GM12878 (cell line): ENCODE results near the gene AOPEP. TPM values are rescaled to one million over a fixed set of nuclear protein-coding genes. Genes with fewer than 3 reads are reported as not detected.

Experiments
- ATAC-seq: fragments of 200-7000 bp; cut with Tn5 transposase; 3 replicates; pipeline ENCODE4 v1.9.1; 2020; ENCODE audit warnings: mild to moderate bottlenecking, moderate library complexity
- BruUV-seq: library from RNA; stranded (reverse); fragments of 400-500 nt; replicated peaks from 2 replicates; lab custom pipeline; 2021; lab: Mats Ljungman, UMichigan
- CTCF ChIA-PET: fragments of 300-600 bp; sonication (Branson Sonifier 250); formaldehyde crosslinking; extraction: SDS; loops from one replicate; lab custom pipeline; 2021; ENCODE audit warnings: inconsistent platforms; lab: Yijun Ruan, JAX
- POLR2A ChIA-PET: fragments of 350-600 bp; formaldehyde crosslinking; extraction: SDS; loops from one replicate; lab custom pipeline; 2021; ENCODE audit warnings: inconsistent platforms; lab: Charles Lee
- RAD21 ChIA-PET: fragments of 300-600 bp; sonication (Branson Sonifier 250); formaldehyde crosslinking; loops from one replicate; lab custom pipeline; 2023; ENCODE audit warnings: antibody characterized with exemption; ENCODE audit not compliant: unreplicated experiment; lab: Charles Lee
- SMC1A ChIA-PET: fragments of 300-600 bp; sonication (Branson Sonifier 250); formaldehyde crosslinking; loops from one replicate; lab custom pipeline; 2023; ENCODE audit not compliant: unreplicated experiment, uncharacterized antibody; lab: Charles Lee
- DNase-seq: peaks from one replicate; pipeline ENCODE4 v3.0.0-alpha.2; 2011; ENCODE audit warnings: low read depth, low spot score
- FAIRE-seq: peaks from 3 replicates; lab custom pipeline; 2011; peaks lifted over from hg19 to GRCh38; lab: Jason Lieb, UNC
- H2AFZ ChIP-seq: 2 replicates; pipeline ENCODE4 v1.6.0; 2011; ENCODE audit warnings: low read depth, low read length, control low read depth; ENCODE audit not compliant: control insufficient read depth
- H3K27ac ChIP-seq: 2 replicates; pipeline ENCODE4 v1.5.1; 2011; ENCODE audit warnings: control low read depth; ENCODE audit not compliant: control insufficient read depth, insufficient read depth
- H3K27me3 ChIP-seq, 2 experiments: replicated peaks in 1 of 2; 2 replicates each; pipeline versions ENCODE4 v1.6.0 to v1.6.1; 2011; ENCODE audit warnings: low read length in 1 of 2; ENCODE audit not compliant: control insufficient read depth in 2 of 2, insufficient read depth in 2 of 2
- H3K36me3 ChIP-seq, 2 experiments: 2 replicates each; pipeline ENCODE4 v1.5.1; 2011; ENCODE audit warnings: low read length in 1 of 2; ENCODE audit not compliant: control insufficient read depth in 2 of 2, insufficient read depth in 2 of 2
- H3K4me1 ChIP-seq: 2 replicates; pipeline ENCODE4 v1.6.1; 2011; ENCODE audit warnings: mild to moderate bottlenecking, low read length, moderate library complexity, mixed read lengths; ENCODE audit not compliant: control insufficient read depth, insufficient read depth
- H3K4me2 ChIP-seq: 2 replicates; pipeline ENCODE4 v1.6.0; 2011; ENCODE audit warnings: control low read depth; ENCODE audit not compliant: control insufficient read depth, insufficient read depth
- H3K4me3 ChIP-seq: fragments of 200-600 bp; sonication (generic); 2 replicates; pipeline ENCODE4 v1.5.1; 2016
- H3K79me2 ChIP-seq: 2 replicates; pipeline ENCODE4 v1.6.0; 2011; ENCODE audit warnings: low read length; ENCODE audit not compliant: control insufficient read depth, insufficient read depth
- H3K9ac ChIP-seq: 2 replicates; pipeline ENCODE4 v1.8.0; 2011; ENCODE audit warnings: low read length, control low read depth, mixed read lengths; ENCODE audit not compliant: control insufficient read depth, insufficient read depth
- H3K9me3 ChIP-seq: replicated peaks from 3 replicates; pipeline ENCODE4 v1.5.1; 2011; ENCODE audit warnings: mild to moderate bottlenecking, low read length; ENCODE audit not compliant: control insufficient read depth, insufficient read depth
- H4K20me1 ChIP-seq: 2 replicates; pipeline ENCODE4 v1.6.0; 2011; ENCODE audit not compliant: control insufficient read depth, insufficient read depth
- CBFB ChIP-seq: IDR thresholded peaks from 2 replicates; pipeline ENCODE4 v1.6.1; 2016; ENCODE audit warnings: antibody characterized with exemption, low read depth
- CREM ChIP-seq: IDR thresholded peaks from 2 replicates; pipeline ENCODE4 v1.6.1; 2014; ENCODE audit warnings: antibody characterized with exemption, low read depth
- ESRRA ChIP-seq: IDR thresholded peaks from 2 replicates; pipeline ENCODE4 v1.6.1; 2012; ENCODE audit warnings: mild to moderate bottlenecking, low read length, improper control_type of control experiment
- HDGF ChIP-seq: fragments of 450-650 bp; IDR thresholded peaks from 2 replicates; pipeline ENCODE4 v1.6.1; 2016; ENCODE audit warnings: antibody characterized with exemption
- MLLT1 ChIP-seq: fragments of 450-650 bp; IDR thresholded peaks from 2 replicates; pipeline ENCODE4 v1.6.1; 2016; ENCODE audit warnings: mild to moderate bottlenecking
- NBN ChIP-seq: fragments of 450-650 bp; IDR thresholded peaks from 2 replicates; pipeline ENCODE4 v1.6.1; 2016
- NFXL1 ChIP-seq: fragments of 450-650 bp; IDR thresholded peaks from 2 replicates; pipeline ENCODE4 v1.6.1; 2017; ENCODE audit warnings: antibody characterized with exemption, mild to moderate bottlenecking, borderline replicate concordance
- RAD51 ChIP-seq: fragments of 450-650 bp; IDR thresholded peaks from 2 replicates; pipeline ENCODE4 v1.6.1; 2016; ENCODE audit warnings: moderate library complexity, mild to moderate bottlenecking, inconsistent platforms
- RELA ChIP-seq: fragments of 450-650 bp; IDR thresholded peaks from 2 replicates; pipeline ENCODE4 v1.8.0; 2014; ENCODE audit warnings: borderline replicate concordance; ENCODE audit not compliant: partially characterized antibody
- SMARCA5 ChIP-seq: fragments of 450-650 bp; IDR thresholded peaks from 2 replicates; pipeline ENCODE4 v1.6.1; 2017; ENCODE audit warnings: mild to moderate bottlenecking
- SMC3 ChIP-seq: IDR thresholded peaks from 2 replicates; pipeline ENCODE4 v1.6.1; 2011; ENCODE audit warnings: low read length, improper control_type of control experiment, borderline replicate concordance
- STAT3 ChIP-seq: IDR thresholded peaks from 2 replicates; pipeline ENCODE4 v1.6.1; 2011; ENCODE audit warnings: low read depth, low read length, improper control_type of control experiment
- SUZ12 ChIP-seq: fragments of 200-600 bp; sonication (generic); IDR thresholded peaks from one replicate; pipeline ENCODE4 v1.6.1; 2018; ENCODE audit warnings: antibody characterized with exemption, mild to moderate bottlenecking; ENCODE audit not compliant: unreplicated experiment
- WRNIP1 ChIP-seq: IDR thresholded peaks from 2 replicates; pipeline ENCODE4 v1.6.1; 2011; ENCODE audit warnings: low read depth, low read length, improper control_type of control experiment, borderline replicate concordance
- ZNF274 ChIP-seq: IDR thresholded peaks from one replicate; pipeline ENCODE4 v1.8.0; 2011; ENCODE audit not compliant: insufficient read length, insufficient read depth
- WGBS: methylation state at CpG from one replicate; pipeline ENCODE4 v1.1.6; 2016; ENCODE audit warnings: low lambda C conversion rate; ENCODE audit not compliant: insufficient replicate concordance, insufficient coverage; ENCODE audit errors: missing lambda C conversion rate; 5-methylcytosine and 5-hydroxymethylcytosine counted together
- in situ Hi-C: fragments of 300-500 bp; cut with MboI; formaldehyde crosslinking; loops from 9 replicates; pipeline ENCODE4 v1.14.3; 2018; ENCODE audit warnings: mixed read lengths
- intact Hi-C: fragments of 100-400 bp; cut with micrococcal nuclease; formaldehyde crosslinking; loops from one replicate; pipeline ENCODE4 v1.14.2; 2022; ENCODE audit not compliant: unreplicated experiment
- polyA plus RNA-seq, 11 experiments: library from polyadenylated mRNA; depleted of rRNA in 4 of 11; unstranded in 6 of 11; stranded (reverse) in 5 of 11; fragments of >200 nt; fragmentation: Nextera tagmentation in 4 of 11; fragmentation: Illumina TruSeq in 1 of 11; extraction: Ambion mirVana in 4 of 11; extraction: Trizol in 1 of 11; gene quantifications; 1 replicate in 1 of 11; 2 replicates in 10 of 11; pipeline versions ENCODE4 v1.2.1 to v1.2.3, GENCODE V29; 2011 to 2016; ENCODE audit warnings: inconsistent platforms in 2 of 11, missing spikeins in 2 of 11, low read depth in 1 of 11
- total RNA-seq, 4 experiments: library from RNA; depleted of rRNA in 3 of 4; stranded (reverse); fragments of >200 nt in 3 of 4; fragmentation: Illumina TruSeq in 1 of 4; extraction: Trizol in 1 of 4; gene quantifications; 2 replicates each; pipeline versions ENCODE4 v1.2.1 to v1.2.3, GENCODE V29; 2013 to 2021
- TF ChIP-seq, protein P1 (sequence below): fragments of 150-350 bp; IDR thresholded peaks from 2 replicates; pipeline ENCODE4 v1.6.1; 2016; ENCODE audit warnings: low read depth, low read length
- TF ChIP-seq, protein P2 (sequence below): fragments of 450-650 bp; IDR thresholded peaks from 2 replicates; pipeline ENCODE4 v1.6.1; 2018; ENCODE audit warnings: borderline replicate concordance, mild to moderate bottlenecking; ENCODE audit not compliant: partially characterized antibody
- TF ChIP-seq, protein P3 (sequence below): IDR thresholded peaks from 2 replicates; pipeline ENCODE4 v1.6.1; 2011; ENCODE audit warnings: low read depth, low read length, improper control_type of control experiment, borderline replicate concordance

The AOPEP gene
- total and polyA plus RNA-seq, 10 of the 15 experiments (the other 5 are each of a cell fraction or from before 2014, with no cell fraction given) = 2.3 to 16.9 (median 10.1) TPM

DNA sequence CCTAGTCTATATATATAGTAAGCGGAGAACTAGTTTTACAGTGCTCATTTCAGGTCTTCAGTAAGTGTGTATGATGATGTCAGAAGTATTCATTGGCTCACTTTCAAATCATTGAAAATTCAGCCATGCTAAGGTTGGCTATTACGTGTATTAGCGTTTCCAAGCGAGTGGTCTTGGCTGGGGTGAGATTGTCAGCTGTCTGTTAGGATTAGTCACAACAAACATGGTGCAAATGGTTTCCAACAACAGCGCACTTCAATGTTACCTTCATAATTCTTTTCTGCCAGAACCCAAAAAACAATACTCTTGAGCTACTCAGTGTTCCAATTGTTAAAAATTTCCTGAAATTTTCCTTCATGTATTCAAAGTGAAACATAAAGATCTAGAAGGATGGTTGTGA, 283.0 kb downstream of the AOPEP start:
- no peaks in the 10 kb centered on the region; the same call in 1 of the 2 replicates for H3K79me2 ChIP-seq
- ChIA-PET POLR2A (interaction anchor here (1.0 kb wide), 1 partner anchor 10 kb away, joined by 3 read pairs; no protein-coding TSS in a partner anchor), RAD21 (no interaction called here), SMC1A (interaction anchor here (0.6 to 1.4 kb wide), 2 partner anchors 10 to 145 kb away, joined by 3 to 4 read pairs; no protein-coding TSS in a partner anchor), CTCF (no interaction called here)
- WGBS = 97% methylated on average over 5 of the region's 5 CpGs
- ATAC-seq (no peak), FAIRE-seq (no peak), DNase-seq (no peak)
- in situ Hi-C loops = no loop called here
- H2AFZ ChIP-seq = no peak overlapping the region
- H3K27ac ChIP-seq = no peak overlapping the region
- intact Hi-C loops = loop anchor here (10.0 kb wide), 1 partner anchor 225 kb away; no protein-coding TSS in a partner anchor
- no peaks in the 10 kb centered on the region; a peak in 1 of 4 replicates for H3K36me3 ChIP-seq
- no TSS peak for BruUV-seq
- H3K27me3 ChIP-seq = no peaks in the 10 kb centered on the region
- no peaks in the 10 kb centered on the region; the same call in 1 of the 2 replicates for H3K4me1 ChIP-seq
- no peak overlapping the region for H3K4me3 ChIP-seq
- H3K9ac ChIP-seq = no peak overlapping the region
- no peaks in the 10 kb centered on the region for H4K20me1 ChIP-seq
- no peaks in the 10 kb centered on the region for H3K9me3 ChIP-seq
- no peak overlapping the region for H3K4me2 ChIP-seq
- TF ChIP-seq HDGF (no peak), RAD51 (no peak), CREM (no peak), WRNIP1 (no peak), SMARCA5 (no peak), SUZ12 (no peak), CBFB (no peak), MLLT1 (no peak), RELA (no peak), NFXL1 (no peak), STAT3 (no peak), NBN (no peak), ESRRA (no peak), ZNF274 (no peak), SMC3 (no peak)
- TF ChIP-seq, protein P1, sequence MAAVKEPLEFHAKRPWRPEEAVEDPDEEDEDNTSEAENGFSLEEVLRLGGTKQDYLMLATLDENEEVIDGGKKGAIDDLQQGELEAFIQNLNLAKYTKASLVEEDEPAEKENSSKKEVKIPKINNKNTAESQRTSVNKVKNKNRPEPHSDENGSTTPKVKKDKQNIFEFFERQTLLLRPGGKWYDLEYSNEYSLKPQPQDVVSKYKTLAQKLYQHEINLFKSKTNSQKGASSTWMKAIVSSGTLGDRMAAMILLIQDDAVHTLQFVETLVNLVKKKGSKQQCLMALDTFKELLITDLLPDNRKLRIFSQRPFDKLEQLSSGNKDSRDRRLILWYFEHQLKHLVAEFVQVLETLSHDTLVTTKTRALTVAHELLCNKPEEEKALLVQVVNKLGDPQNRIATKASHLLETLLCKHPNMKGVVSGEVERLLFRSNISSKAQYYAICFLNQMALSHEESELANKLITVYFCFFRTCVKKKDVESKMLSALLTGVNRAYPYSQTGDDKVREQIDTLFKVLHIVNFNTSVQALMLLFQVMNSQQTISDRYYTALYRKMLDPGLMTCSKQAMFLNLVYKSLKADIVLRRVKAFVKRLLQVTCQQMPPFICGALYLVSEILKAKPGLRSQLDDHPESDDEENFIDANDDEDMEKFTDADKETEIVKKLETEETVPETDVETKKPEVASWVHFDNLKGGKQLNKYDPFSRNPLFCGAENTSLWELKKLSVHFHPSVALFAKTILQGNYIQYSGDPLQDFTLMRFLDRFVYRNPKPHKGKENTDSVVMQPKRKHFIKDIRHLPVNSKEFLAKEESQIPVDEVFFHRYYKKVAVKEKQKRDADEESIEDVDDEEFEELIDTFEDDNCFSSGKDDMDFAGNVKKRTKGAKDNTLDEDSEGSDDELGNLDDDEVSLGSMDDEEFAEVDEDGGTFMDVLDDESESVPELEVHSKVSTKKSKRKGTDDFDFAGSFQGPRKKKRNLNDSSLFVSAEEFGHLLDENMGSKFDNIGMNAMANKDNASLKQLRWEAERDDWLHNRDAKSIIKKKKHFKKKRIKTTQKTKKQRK = no peak
- TF ChIP-seq, protein P2, sequence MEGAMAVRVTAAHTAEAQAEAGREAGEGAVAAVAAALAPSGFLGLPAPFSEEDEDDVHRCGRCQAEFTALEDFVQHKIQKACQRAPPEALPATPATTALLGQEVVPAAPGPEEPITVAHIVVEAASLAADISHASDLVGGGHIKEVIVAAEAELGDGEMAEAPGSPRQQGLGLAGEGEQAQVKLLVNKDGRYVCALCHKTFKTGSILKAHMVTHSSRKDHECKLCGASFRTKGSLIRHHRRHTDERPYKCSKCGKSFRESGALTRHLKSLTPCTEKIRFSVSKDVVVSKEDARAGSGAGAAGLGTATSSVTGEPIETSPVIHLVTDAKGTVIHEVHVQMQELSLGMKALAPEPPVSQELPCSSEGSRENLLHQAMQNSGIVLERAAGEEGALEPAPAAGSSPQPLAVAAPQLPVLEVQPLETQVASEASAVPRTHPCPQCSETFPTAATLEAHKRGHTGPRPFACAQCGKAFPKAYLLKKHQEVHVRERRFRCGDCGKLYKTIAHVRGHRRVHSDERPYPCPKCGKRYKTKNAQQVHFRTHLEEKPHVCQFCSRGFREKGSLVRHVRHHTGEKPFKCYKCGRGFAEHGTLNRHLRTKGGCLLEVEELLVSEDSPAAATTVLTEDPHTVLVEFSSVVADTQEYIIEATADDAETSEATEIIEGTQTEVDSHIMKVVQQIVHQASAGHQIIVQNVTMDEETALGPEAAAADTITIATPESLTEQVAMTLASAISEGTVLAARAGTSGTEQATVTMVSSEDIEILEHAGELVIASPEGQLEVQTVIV = no peak
- TF ChIP-seq, protein P3, sequence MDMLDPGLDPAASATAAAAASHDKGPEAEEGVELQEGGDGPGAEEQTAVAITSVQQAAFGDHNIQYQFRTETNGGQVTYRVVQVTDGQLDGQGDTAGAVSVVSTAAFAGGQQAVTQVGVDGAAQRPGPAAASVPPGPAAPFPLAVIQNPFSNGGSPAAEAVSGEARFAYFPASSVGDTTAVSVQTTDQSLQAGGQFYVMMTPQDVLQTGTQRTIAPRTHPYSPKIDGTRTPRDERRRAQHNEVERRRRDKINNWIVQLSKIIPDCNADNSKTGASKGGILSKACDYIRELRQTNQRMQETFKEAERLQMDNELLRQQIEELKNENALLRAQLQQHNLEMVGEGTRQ = no peak
